LNCAP (cell line): ENCODE results near the gene PIGR.

Source experiments
- CTCF ChIP-seq: fragments of 450-650 bp; IDR thresholded peaks from 2 replicates; pipeline ENCODE4 v1.5.1; 2017; ENCODE audit warnings: mild to moderate bottlenecking

The PIGR gene

GRCh38 chr1:206960676-206961386 lies 14.6 kb upstream of the PIGR start:
- no peak for TF ChIP-seq CTCF

- no peak for TF ChIP-seq CTCF
These were observed 11.9 kb upstream of the PIGR start for GRCh38 chr1:206958144-206958543.

GRCh38 chr1:206957639-206958038 lies 11.4 kb upstream of the PIGR start:
- TF ChIP-seq CTCF = no peak

- TF ChIP-seq CTCF = no peak
These were observed 9.5 kb upstream of the PIGR start for GRCh38 chr1:206955476-206956451.

GRCh38 chr1:206954459-206955342 lies 8.4 kb upstream of the PIGR start:
- TF ChIP-seq CTCF = no peak

GRCh38 chr1:206953626-206954025 lies 7.4 kb upstream of the PIGR start:
- no peak for TF ChIP-seq CTCF

- TF ChIP-seq CTCF = no peak
These were observed 6.9 kb upstream of the PIGR start for GRCh38 chr1:206953126-206953525.
